Measurements from ENCODE around the gene BCL7C. TPM values are rescaled to one million over a fixed set of nuclear protein-coding genes. Genes with fewer than 3 reads are reported as not detected.

The BCL7C gene
- total and polyA plus RNA-seq, 2 of the 13 experiments (the other 11 are each of a cell fraction or from before 2014, with no cell fraction given), result 17.7 to 33.8 TPM

- peak; percentile 86; the same call in 1 of the 2 replicates for TF ChIP-seq ZBTB39 (CRISPR knock-in tag; IDR thresholded peaks at IDR 0.05)
- peak; percentile 39; the same call in 1 of the 2 replicates for TF ChIP-seq SIX1 (CRISPR knock-in tag; IDR thresholded peaks at IDR 0.05; ENCODE audit: borderline replicate concordance)
- TF ChIP-seq RBAK (CRISPR knock-in tag; IDR thresholded peaks at IDR 0.05), result no peak
- peak; percentile 81; the same call in 1 of the 2 replicates for TF ChIP-seq SMAD1 (CRISPR knock-in tag; IDR thresholded peaks at IDR 0.05; ENCODE audit: borderline replicate concordance, low read depth)
- TF ChIP-seq WIZ (CRISPR knock-in tag; IDR thresholded peaks at IDR 0.05), result 0 out of 2 replicates have a peak, but pooled peaks have one; percentile 67
- TF ChIP-seq IRF2 (CRISPR knock-in tag; IDR thresholded peaks at IDR 0.05), result peak; percentile 18; the same call in 1 of the 2 replicates
- TF ChIP-seq, protein P1, sequence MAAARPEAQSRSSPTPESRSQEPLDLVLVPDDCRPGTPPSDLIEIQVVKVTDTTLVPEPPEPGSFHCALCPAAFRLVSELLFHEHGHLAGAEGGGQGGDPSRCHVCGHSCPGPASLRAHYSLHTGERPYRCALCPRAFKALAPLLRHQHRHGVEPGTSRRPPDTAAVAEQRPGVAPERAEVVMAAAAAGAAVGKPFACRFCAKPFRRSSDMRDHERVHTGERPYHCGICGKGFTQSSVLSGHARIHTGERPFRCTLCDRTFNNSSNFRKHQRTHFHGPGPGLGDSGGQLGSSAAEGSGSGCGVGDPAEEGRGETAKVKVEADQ (CRISPR knock-in tag; IDR thresholded peaks at IDR 0.05; ENCODE audit: borderline replicate concordance), result peak; percentile 65; the same call in 1 of the 2 replicates
- no peak for TF ChIP-seq RBM22 (optimal IDR thresholded peaks at IDR 0.05; ENCODE audit: low read length)
- no peak for TF ChIP-seq TFAP4 (IDR thresholded peaks at IDR 0.05; ENCODE audit: borderline replicate concordance, low read depth)
- TF ChIP-seq NFIB (CRISPR knock-in tag; IDR thresholded peaks at IDR 0.05; ENCODE audit: borderline replicate concordance), result no peak
- TF ChIP-seq, protein P2, sequence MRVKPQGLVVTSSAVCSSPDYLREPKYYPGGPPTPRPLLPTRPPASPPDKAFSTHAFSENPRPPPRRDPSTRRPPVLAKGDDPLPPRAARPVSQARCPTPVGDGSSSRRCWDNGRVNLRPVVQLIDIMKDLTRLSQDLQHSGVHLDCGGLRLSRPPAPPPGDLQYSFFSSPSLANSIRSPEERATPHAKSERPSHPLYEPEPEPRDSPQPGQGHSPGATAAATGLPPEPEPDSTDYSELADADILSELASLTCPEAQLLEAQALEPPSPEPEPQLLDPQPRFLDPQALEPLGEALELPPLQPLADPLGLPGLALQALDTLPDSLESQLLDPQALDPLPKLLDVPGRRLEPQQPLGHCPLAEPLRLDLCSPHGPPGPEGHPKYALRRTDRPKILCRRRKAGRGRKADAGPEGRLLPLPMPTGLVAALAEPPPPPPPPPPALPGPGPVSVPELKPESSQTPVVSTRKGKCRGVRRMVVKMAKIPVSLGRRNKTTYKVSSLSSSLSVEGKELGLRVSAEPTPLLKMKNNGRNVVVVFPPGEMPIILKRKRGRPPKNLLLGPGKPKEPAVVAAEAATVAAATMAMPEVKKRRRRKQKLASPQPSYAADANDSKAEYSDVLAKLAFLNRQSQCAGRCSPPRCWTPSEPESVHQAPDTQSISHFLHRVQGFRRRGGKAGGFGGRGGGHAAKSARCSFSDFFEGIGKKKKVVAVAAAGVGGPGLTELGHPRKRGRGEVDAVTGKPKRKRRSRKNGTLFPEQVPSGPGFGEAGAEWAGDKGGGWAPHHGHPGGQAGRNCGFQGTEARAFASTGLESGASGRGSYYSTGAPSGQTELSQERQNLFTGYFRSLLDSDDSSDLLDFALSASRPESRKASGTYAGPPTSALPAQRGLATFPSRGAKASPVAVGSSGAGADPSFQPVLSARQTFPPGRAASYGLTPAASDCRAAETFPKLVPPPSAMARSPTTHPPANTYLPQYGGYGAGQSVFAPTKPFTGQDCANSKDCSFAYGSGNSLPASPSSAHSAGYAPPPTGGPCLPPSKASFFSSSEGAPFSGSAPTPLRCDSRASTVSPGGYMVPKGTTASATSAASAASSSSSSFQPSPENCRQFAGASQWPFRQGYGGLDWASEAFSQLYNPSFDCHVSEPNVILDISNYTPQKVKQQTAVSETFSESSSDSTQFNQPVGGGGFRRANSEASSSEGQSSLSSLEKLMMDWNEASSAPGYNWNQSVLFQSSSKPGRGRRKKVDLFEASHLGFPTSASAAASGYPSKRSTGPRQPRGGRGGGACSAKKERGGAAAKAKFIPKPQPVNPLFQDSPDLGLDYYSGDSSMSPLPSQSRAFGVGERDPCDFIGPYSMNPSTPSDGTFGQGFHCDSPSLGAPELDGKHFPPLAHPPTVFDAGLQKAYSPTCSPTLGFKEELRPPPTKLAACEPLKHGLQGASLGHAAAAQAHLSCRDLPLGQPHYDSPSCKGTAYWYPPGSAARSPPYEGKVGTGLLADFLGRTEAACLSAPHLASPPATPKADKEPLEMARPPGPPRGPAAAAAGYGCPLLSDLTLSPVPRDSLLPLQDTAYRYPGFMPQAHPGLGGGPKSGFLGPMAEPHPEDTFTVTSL (CRISPR knock-in tag; IDR thresholded peaks at IDR 0.05; ENCODE audit: borderline replicate concordance), result no peak
- 0 out of 2 replicates have a peak, but pooled peaks have one; percentile 38 for TF ChIP-seq YEATS4 (CRISPR knock-in tag; IDR thresholded peaks at IDR 0.05; ENCODE audit: borderline replicate concordance)
- TF ChIP-seq FUBP1 (CRISPR knock-in tag; IDR thresholded peaks at IDR 0.05; ENCODE audit: borderline replicate concordance), result 0 out of 2 replicates have a peak, but pooled peaks have one; percentile 55
- TF ChIP-seq SP4 (CRISPR knock-in tag; IDR thresholded peaks at IDR 0.05), result peak; percentile 74
- peak; percentile 17; the same call in 1 of the 2 replicates for TF ChIP-seq FOSL2 (CRISPR knock-in tag; IDR thresholded peaks at IDR 0.05)
- peak; percentile 35 for TF ChIP-seq AGO1 (IDR thresholded peaks at IDR 0.05; ENCODE audit: low read depth, low read length, poor library complexity, severe bottlenecking)
Measured at GRCh38 chr16:30896261-30896888, 2.5 kb upstream of the BCL7C start, which contains the start of gene CTF1 (continued).

Measured in HepG2 (cell line).